Measurements from ENCODE around the gene STK35.
A peak's percentile ranks its signal among the peaks of the same experiment; 100 is the strongest.

The STK35 gene

GRCh38 chr20:2176946-2177345 is 75.3 kb downstream of the STK35 start:
- Histone ChIP-seq H2BK120ac (ENCODE audit: low read depth, low read length) (no peak overlapping the region), H2BK5ac (ENCODE audit: low read length) (no peak overlapping the region), H3K4ac (ENCODE audit: low read length) (no peak overlapping the region), H3K27me3 (ENCODE audit: control insufficient read depth in 3 of 3, insufficient read depth in 3 of 3, low read depth in 1 of 3, low read length in 3 of 3) (peaks cover 0 to 42% (median 0%) of the 10 kb centered on the region in 3 experiments), H3K18ac (ENCODE audit: low read length) (no peak overlapping the region), H3K4me1 (ENCODE audit: control insufficient read depth in 2 of 2, insufficient read depth in 1 of 2, low read depth in 1 of 2, low read length in 2 of 2) (peaks cover 0 to 2% of the 10 kb centered on the region in 2 donors), H2AFZ (ENCODE audit: low read length) (no peak overlapping the region), H2AK5ac (ENCODE audit: low read depth, low read length) (no peak overlapping the region), H2BK15ac (ENCODE audit: low read length) (no peak overlapping the region), H3K4me3 (ENCODE audit: low read length in 2 of 2) (no peak overlapping the region), H3K79me1 (ENCODE audit: low read depth, low read length) (no peaks in the 10 kb centered on the region), H4K91ac (ENCODE audit: low read depth, low read length, poor library complexity) (no peak overlapping the region), H3K23ac (ENCODE audit: low read depth, low read length, poor library complexity) (no peak overlapping the region), H2BK12ac (ENCODE audit: low read length) (no peak overlapping the region), H3K9me3 (replicated peaks in 1 of 2; ENCODE audit: control insufficient read depth in 2 of 2, insufficient read depth in 1 of 2, low read depth in 1 of 2, low read length in 2 of 2) (no peaks in the 10 kb centered on the region), H3K4me2 (ENCODE audit: insufficient read depth, low read length, poor library complexity, severe bottlenecking) (no peak overlapping the region), H3K14ac (ENCODE audit: low read length) (no peak overlapping the region), H3K9ac (ENCODE audit: low read depth, low read length, poor library complexity) (no peak overlapping the region), H3K27ac (replicated peaks; ENCODE audit: low read length) (no peak overlapping the region), H3K36me3 (replicated peaks in 1 of 2; ENCODE audit: control insufficient read depth in 2 of 2, insufficient read depth in 2 of 2, low read length in 2 of 2) (no peaks in the 10 kb centered on the region), H4K8ac (ENCODE audit: low read depth, low read length) (no peak overlapping the region)
- no peak for DNase-seq (ENCODE audit: low spot score)
- WGBS, 2 donors (ENCODE audit: extremely low coverage in 2 of 2, insufficient read length in 2 of 2, insufficient replicate concordance in 1 of 2), result no CpG with 5 or more reads among the region's 9 CpGs

GRCh38 chr20:2178318-2179232 is 76.9 kb downstream of the STK35 start:
- Histone ChIP-seq H3K4me2 (ENCODE audit: insufficient read depth, low read length, poor library complexity, severe bottlenecking) (no peak overlapping the region), H3K36me3 (replicated peaks in 1 of 2; ENCODE audit: control insufficient read depth in 2 of 2, insufficient read depth in 2 of 2, low read length in 2 of 2) (no peaks in the 10 kb centered on the region), H2BK15ac (ENCODE audit: low read length) (no peak overlapping the region), H3K23ac (ENCODE audit: low read depth, low read length, poor library complexity) (no peak overlapping the region), H3K4me3 (ENCODE audit: low read length in 2 of 2) (no peak overlapping the region), H3K14ac (ENCODE audit: low read length) (no peak overlapping the region), H2BK5ac (ENCODE audit: low read length) (no peak overlapping the region), H3K27ac (replicated peaks; ENCODE audit: low read length) (no peak overlapping the region), H4K91ac (ENCODE audit: low read depth, low read length, poor library complexity) (no peak overlapping the region), H2AFZ (ENCODE audit: low read length) (no peak overlapping the region), H2AK5ac (ENCODE audit: low read depth, low read length) (peak overlapping the region; percentile 14), H3K9ac (ENCODE audit: low read depth, low read length, poor library complexity) (no peak overlapping the region), H3K79me1 (ENCODE audit: low read depth, low read length) (no peaks in the 10 kb centered on the region), H3K4me1 (ENCODE audit: control insufficient read depth in 2 of 2, insufficient read depth in 1 of 2, low read depth in 1 of 2, low read length in 2 of 2) (no peaks in the 10 kb centered on the region), H2BK120ac (ENCODE audit: low read depth, low read length) (no peak overlapping the region), H3K18ac (ENCODE audit: low read length) (peak overlapping the region; percentile 57), H3K9me3 (replicated peaks in 1 of 2; ENCODE audit: control insufficient read depth in 2 of 2, insufficient read depth in 1 of 2, low read depth in 1 of 2, low read length in 2 of 2) (no peaks in the 10 kb centered on the region), H2BK12ac (ENCODE audit: low read length) (no peak overlapping the region), H4K8ac (ENCODE audit: low read depth, low read length) (no peak overlapping the region), H3K4ac (ENCODE audit: low read length) (no peak overlapping the region), H3K27me3 (ENCODE audit: control insufficient read depth in 3 of 3, insufficient read depth in 3 of 3, low read depth in 1 of 3, low read length in 3 of 3) (peaks cover 0 to 41% (median 0%) of the 10 kb centered on the region in 3 experiments)
- no peak for DNase-seq (ENCODE audit: low spot score)
- WGBS, 2 donors (ENCODE audit: extremely low coverage in 2 of 2, insufficient read length in 2 of 2, insufficient replicate concordance in 1 of 2), result no CpG with 5 or more reads among the region's 17 CpGs

- no peak overlapping the region for H3K4ac ChIP-seq (ENCODE audit: low read length)
- no peak overlapping the region for H2BK5ac ChIP-seq (ENCODE audit: low read length)
- no peak overlapping the region for H2BK15ac ChIP-seq (ENCODE audit: low read length)
- H3K23ac ChIP-seq (ENCODE audit: low read depth, low read length, poor library complexity), result no peak overlapping the region
- H3K9ac ChIP-seq (ENCODE audit: low read depth, low read length, poor library complexity), result no peak overlapping the region
- no peak overlapping the region for H2BK12ac ChIP-seq (ENCODE audit: low read length)
- H3K9me3 ChIP-seq (replicated peaks in 1 of 2; ENCODE audit: control insufficient read depth in 2 of 2, insufficient read depth in 1 of 2, low read depth in 1 of 2, low read length in 2 of 2), result no peaks in the 10 kb centered on the region
- no peak overlapping the region for H2AK5ac ChIP-seq (ENCODE audit: low read depth, low read length)
- no peaks in the 10 kb centered on the region for H3K4me1 ChIP-seq (ENCODE audit: control insufficient read depth in 2 of 2, insufficient read depth in 1 of 2, low read depth in 1 of 2, low read length in 2 of 2)
- H2BK120ac ChIP-seq (ENCODE audit: low read depth, low read length), result no peak overlapping the region
- no peak overlapping the region for H3K4me2 ChIP-seq (ENCODE audit: insufficient read depth, low read length, poor library complexity, severe bottlenecking)
- H3K36me3 ChIP-seq (replicated peaks in 1 of 2; ENCODE audit: control insufficient read depth in 2 of 2, insufficient read depth in 2 of 2, low read length in 2 of 2), result no peaks in the 10 kb centered on the region
- H3K14ac ChIP-seq (ENCODE audit: low read length), result no peak overlapping the region
- no peak overlapping the region for H3K18ac ChIP-seq (ENCODE audit: low read length)
- no peak overlapping the region for H3K27ac ChIP-seq (replicated peaks; ENCODE audit: low read length)
- peaks cover 0 to 40% (median 0%) of the 10 kb centered on the region in 3 experiments for H3K27me3 ChIP-seq (ENCODE audit: control insufficient read depth in 3 of 3, insufficient read depth in 3 of 3, low read depth in 1 of 3, low read length in 3 of 3)
- H4K91ac ChIP-seq (ENCODE audit: low read depth, low read length, poor library complexity), result no peak overlapping the region
- no CpG with 5 or more reads among the region's 11 CpGs for WGBS, 2 donors (ENCODE audit: extremely low coverage in 2 of 2, insufficient read length in 2 of 2, insufficient replicate concordance in 1 of 2)
- H3K4me3 ChIP-seq (ENCODE audit: low read length in 2 of 2), result no peak overlapping the region
- no peak overlapping the region for H2AFZ ChIP-seq (ENCODE audit: low read length)
- H4K8ac ChIP-seq (ENCODE audit: low read depth, low read length), result no peak overlapping the region
- DNase-seq (ENCODE audit: low spot score), result no peak
- H3K79me1 ChIP-seq (ENCODE audit: low read depth, low read length), result no peaks in the 10 kb centered on the region
Measured at GRCh38 chr20:2179233-2179580, 77.6 kb downstream of the STK35 start.

- Histone ChIP-seq H3K4ac (ENCODE audit: low read length) (no peak overlapping the region), H3K9me3 (replicated peaks in 1 of 2; ENCODE audit: control insufficient read depth in 2 of 2, insufficient read depth in 1 of 2, low read depth in 1 of 2, low read length in 2 of 2) (no peaks in the 10 kb centered on the region), H3K79me1 (ENCODE audit: low read depth, low read length) (no peaks in the 10 kb centered on the region), H3K23ac (ENCODE audit: low read depth, low read length, poor library complexity) (no peak overlapping the region), H4K8ac (ENCODE audit: low read depth, low read length) (no peak overlapping the region), H2BK120ac (ENCODE audit: low read depth, low read length) (no peak overlapping the region), H2AFZ (ENCODE audit: low read length) (no peak overlapping the region), H3K14ac (ENCODE audit: low read length) (no peak overlapping the region), H2AK5ac (ENCODE audit: low read depth, low read length) (no peak overlapping the region), H3K4me1 (ENCODE audit: control insufficient read depth in 2 of 2, insufficient read depth in 1 of 2, low read depth in 1 of 2, low read length in 2 of 2) (no peaks in the 10 kb centered on the region), H2BK5ac (ENCODE audit: low read length) (no peak overlapping the region), H3K4me3 (ENCODE audit: low read length in 2 of 2) (no peak overlapping the region), H3K27me3 (ENCODE audit: control insufficient read depth in 3 of 3, insufficient read depth in 3 of 3, low read depth in 1 of 3, low read length in 3 of 3) (peaks cover 0 to 40% (median 0%) of the 10 kb centered on the region in 3 experiments), H2BK15ac (ENCODE audit: low read length) (no peak overlapping the region), H3K36me3 (replicated peaks in 1 of 2; ENCODE audit: control insufficient read depth in 2 of 2, insufficient read depth in 2 of 2, low read length in 2 of 2) (no peaks in the 10 kb centered on the region), H3K4me2 (ENCODE audit: insufficient read depth, low read length, poor library complexity, severe bottlenecking) (no peak overlapping the region), H2BK12ac (ENCODE audit: low read length) (no peak overlapping the region), H4K91ac (ENCODE audit: low read depth, low read length, poor library complexity) (no peak overlapping the region), H3K18ac (ENCODE audit: low read length) (no peak overlapping the region), H3K9ac (ENCODE audit: low read depth, low read length, poor library complexity) (no peak overlapping the region), H3K27ac (replicated peaks; ENCODE audit: low read length) (no peak overlapping the region)
- DNase-seq (ENCODE audit: low spot score), result no peak
- WGBS, 2 donors (ENCODE audit: extremely low coverage in 2 of 2, insufficient read length in 2 of 2, insufficient replicate concordance in 1 of 2), result no CpG with 5 or more reads among the region's 2 CpGs
Measured at GRCh38 chr20:2179949-2180348, 78.3 kb downstream of the STK35 start.

All from neuronal stem cell (in vitro differentiated cells).